HepG2 (cell line): ENCODE data around the gene CCL13. TPM values are rescaled to one million over a fixed set of nuclear protein-coding genes. Genes with fewer than 3 reads are reported as not detected.

Source experiments
- ATAC-seq: fragments of 200-7000 bp; cut with Tn5 transposase; 3 replicates; pipeline ENCODE4 v1.9.1; 2020; ENCODE audit warnings: mild to moderate bottlenecking, moderate library complexity
- BruUV-seq: library from RNA; stranded (reverse); fragments of 400-500 nt; replicated peaks from 2 replicates; lab custom pipeline; 2021; lab: Mats Ljungman, UMichigan
- CTCF ChIA-PET: fragments of 300-600 bp; formaldehyde crosslinking; extraction: SDS; loops from one replicate; lab custom pipeline; 2021; ENCODE audit warnings: low total read pairs, inconsistent platforms, low intra/inter-chr PET ratio; lab: Yijun Ruan, JAX
- POLR2A ChIA-PET: fragments of 350-600 bp; sonication (Branson Sonifier 250); formaldehyde crosslinking; loops from one replicate; lab custom pipeline; 2020; ENCODE audit warnings: antibody characterized with exemption, inconsistent platforms; lab: Yijun Ruan, JAX
- DNase-seq: peaks from one replicate; pipeline ENCODE4 v3.0.0-alpha.2; 2015; ENCODE audit warnings: low spot score
- FAIRE-seq: peaks from 3 replicates; lab custom pipeline; 2011; peaks lifted over from hg19 to GRCh38; lab: Jason Lieb, UNC
- H2AFZ ChIP-seq: one replicate; pipeline ENCODE4 v1.6.1; 2011; ENCODE audit warnings: low read length, inconsistent platforms
- H3K27ac ChIP-seq: fragments of 300-600 bp; 3 replicates; pipeline ENCODE4 v1.8.0; 2011; ENCODE audit warnings: mixed run types, mild to moderate bottlenecking, mixed read lengths, low read length, inconsistent platforms; ENCODE audit not compliant: insufficient read depth; ENCODE audit errors: extremely low read length
- H3K27me3 ChIP-seq, 2 experiments: fragments of 200-600 bp in 1 of 2; 2 replicates in 1 of 2; 3 replicates in 1 of 2; pipeline versions ENCODE4 v1.6.0 to v1.8.0; 2011; ENCODE audit warnings: low read length in 2 of 2, mild to moderate bottlenecking in 2 of 2, moderate library complexity in 2 of 2, inconsistent platforms in 1 of 2; ENCODE audit not compliant: insufficient read depth in 2 of 2, control insufficient read depth in 1 of 2
- H3K36me3 ChIP-seq, 2 experiments: fragments of 200-600 bp in 1 of 2; replicated peaks in 1 of 2; 2 replicates in 1 of 2; 3 replicates in 1 of 2; pipeline versions ENCODE4 v1.5.1 to v1.8.0; 2011; ENCODE audit warnings: low read length in 2 of 2, inconsistent platforms in 1 of 2; ENCODE audit not compliant: insufficient read depth in 2 of 2, control insufficient read depth in 1 of 2
- H3K4me1 ChIP-seq: 2 replicates; pipeline ENCODE4 v1.5.1; 2012; ENCODE audit warnings: low read length, inconsistent platforms; ENCODE audit not compliant: insufficient read depth
- H3K4me2 ChIP-seq: 2 replicates; pipeline ENCODE4 v1.6.0; 2011; ENCODE audit warnings: low read depth, low read length, inconsistent platforms
- H3K4me3 ChIP-seq, 3 experiments: fragments of 200-600 bp in 1 of 3; sonication (generic), shearing (Covaris generic) in 1 of 3; replicated peaks in 1 of 3; 2 replicates each; pipeline ENCODE4 v1.5.1; 2011 to 2016; ENCODE audit warnings: low read length in 3 of 3, inconsistent platforms in 2 of 3, low read depth in 2 of 3, mild to moderate bottlenecking in 2 of 3, control low read depth in 1 of 3, mixed read lengths in 1 of 3; ENCODE audit not compliant: insufficient read depth in 1 of 3
- H3K79me2 ChIP-seq: one replicate; pipeline ENCODE4 v1.6.1; 2011; ENCODE audit warnings: low read length, inconsistent platforms; ENCODE audit not compliant: insufficient read depth
- H3K9ac ChIP-seq: 2 replicates; pipeline ENCODE4 v1.6.0; 2011; ENCODE audit warnings: mild to moderate bottlenecking, low read depth, low read length, inconsistent platforms; ENCODE audit not compliant: insufficient read depth
- H3K9me3 ChIP-seq: 2 replicates; pipeline ENCODE4 v1.5.1; 2012; ENCODE audit warnings: mild to moderate bottlenecking, low read length
- H4K20me1 ChIP-seq: 2 replicates; pipeline ENCODE4 v1.6.0; 2011; ENCODE audit warnings: inconsistent platforms, mild to moderate bottlenecking, low read length, moderate library complexity; ENCODE audit not compliant: insufficient read depth
- MEF2D ChIP-seq: sonication (generic); formaldehyde crosslinking; IDR thresholded peaks from 2 replicates; pipeline ENCODE4 v1.5.1; 2020; ENCODE audit warnings: mild to moderate bottlenecking, missing genetic modification reagents
- MZF1 ChIP-seq: sonication (generic); formaldehyde crosslinking; IDR thresholded peaks from 2 replicates; pipeline ENCODE4 v1.8.1; 2023; ENCODE audit warnings: mild to moderate bottlenecking, missing genetic modification reagents, borderline replicate concordance
- NCOA2 ChIP-seq: sonication (generic); formaldehyde crosslinking; IDR thresholded peaks from 2 replicates; pipeline ENCODE4 v1.8.0; 2022; ENCODE audit warnings: inconsistent platforms
- NR0B2 ChIP-seq: sonication (generic); formaldehyde crosslinking; IDR thresholded peaks from 2 replicates; pipeline ENCODE4 v1.4.0; 2020; ENCODE audit warnings: mild to moderate bottlenecking, missing genetic modification reagents
- RBAK ChIP-seq: sonication (generic); formaldehyde crosslinking; IDR thresholded peaks from 2 replicates; pipeline ENCODE4 v1.5.1; 2020; ENCODE audit warnings: mild to moderate bottlenecking, missing genetic modification reagents
- SNAI1 ChIP-seq: sonication (generic); formaldehyde crosslinking; IDR thresholded peaks from 2 replicates; pipeline ENCODE4 v1.5.0; 2020; ENCODE audit warnings: mild to moderate bottlenecking, missing genetic modification reagents, borderline replicate concordance
- SRSF4 ChIP-seq: fragments of 200-400 bp; formaldehyde crosslinking; IDR thresholded peaks from one replicate; pipeline ENCODE4 v1.6.1; 2018; ENCODE audit warnings: mild to moderate bottlenecking, low read depth, low read length, moderate library complexity; ENCODE audit not compliant: poor library complexity, severe bottlenecking
- TFE3 ChIP-seq: IDR thresholded peaks from 2 replicates; pipeline ENCODE4 v1.6.1; 2016
- ZBTB39 ChIP-seq: sonication (generic); formaldehyde crosslinking; IDR thresholded peaks from 2 replicates; pipeline ENCODE4 v1.5.0; 2020; ENCODE audit warnings: missing genetic modification reagents
- ZC3H4 ChIP-seq: sonication (generic); formaldehyde crosslinking; IDR thresholded peaks from 2 replicates; pipeline ENCODE4 v1.4.0; 2020; ENCODE audit warnings: missing genetic modification reagents, borderline replicate concordance
- ZMAT3 ChIP-seq: sonication (generic); formaldehyde crosslinking; conservative IDR thresholded peaks from 2 replicates; pipeline ENCODE4 v1.7.0; 2021; ENCODE audit warnings: missing genetic modification reagents
- ZNF552 ChIP-seq: sonication (generic); formaldehyde crosslinking; IDR thresholded peaks from 2 replicates; pipeline ENCODE4 v1.9.0; 2022; ENCODE audit warnings: missing genetic modification reagents, mild to moderate bottlenecking, borderline replicate concordance
- ZNF790 ChIP-seq: sonication (generic); formaldehyde crosslinking; IDR thresholded peaks from 2 replicates; pipeline ENCODE4 v1.8.0; 2022; ENCODE audit warnings: missing genetic modification reagents, mild to moderate bottlenecking, borderline replicate concordance
- WGBS: methylation state at CpG from one replicate; pipeline ENCODE4 v1.1.6; 2017; ENCODE audit warnings: low lambda C conversion rate; 5-methylcytosine and 5-hydroxymethylcytosine counted together
- in situ Hi-C: cut with HindIII; loops from 2 replicates; pipeline ENCODE4 v1.10.0; 2017; ENCODE audit warnings: low pct_unique_long_range_greater_than_20kb; ENCODE audit not compliant: extremely low pct_ligation_motif_present
- intact Hi-C: fragments of 100-400 bp; cut with micrococcal nuclease; formaldehyde crosslinking; loops from one replicate; pipeline ENCODE4 v1.10.0; 2022; ENCODE audit not compliant: unreplicated experiment
- polyA plus RNA-seq, 8 experiments: library from polyadenylated mRNA; depleted of rRNA in 3 of 8; stranded (reverse) in 7 of 8; unstranded in 1 of 8; fragments of >200 nt; fragmentation: Illumina TruSeq in 4 of 8; extraction: Trizol in 4 of 8; gene quantifications; 2 replicates each; pipeline versions ENCODE4 v1.2.1 to v1.2.3, GENCODE V29; 2011 to 2016; ENCODE audit warnings: low read depth in 4 of 8, missing spikeins in 1 of 8, mixed read lengths in 1 of 8; ENCODE audit not compliant: insufficient read depth in 1 of 8
- total RNA-seq, 5 experiments: library from RNA; depleted of rRNA; stranded (reverse); fragments of >200 nt; fragmentation: Illumina TruSeq; extraction: Trizol; gene quantifications; 2 replicates each; pipeline ENCODE4 v1.2.3, GENCODE V29; 2016; ENCODE audit warnings: low read depth in 1 of 5

The CCL13 gene
- total and polyA plus RNA-seq, 2 of the 13 experiments (the other 11 are each of a cell fraction or from before 2014, with no cell fraction given), result not detected

GRCh38 chr17:34351096-34351495 lies 5.2 kb upstream of the CCL13 start:
- Histone ChIP-seq H3K4me2 (no peak overlapping the region), H2AFZ (no peak overlapping the region), H3K9ac (no peak overlapping the region), H3K27ac (no peak overlapping the region), H4K20me1 (no peaks in the 10 kb centered on the region), H3K4me3 (no peak overlapping the region), H3K9me3 (no peaks in the 10 kb centered on the region), H3K4me1 (no peaks in the 10 kb centered on the region), H3K79me2 (no peaks in the 10 kb centered on the region), H3K27me3 (no peaks in the 10 kb centered on the region; a peak in 1 of 5 replicates), H3K36me3 (no peaks in the 10 kb centered on the region)
- no TSS peak for BruUV-seq
- POLR2A ChIA-PET, result no interaction called here
- no peak for FAIRE-seq
- intact Hi-C loops, result no loop called here
- 11% methylated on average over 1 of the region's 1 CpG for WGBS
- no peak for ATAC-seq
- TF ChIP-seq MEF2D, result no peak
- no peak for TF ChIP-seq SRSF4
- no peak for TF ChIP-seq ZBTB39 (CRISPR knock-in tag)
- TF ChIP-seq SNAI1, result no peak
- TF ChIP-seq ZNF552 (CRISPR knock-in tag), result no peak
- no peak for TF ChIP-seq NCOA2 (CRISPR knock-in tag)
- TF ChIP-seq ZMAT3 (CRISPR knock-in tag), result no peak
- no peak for TF ChIP-seq MZF1 (CRISPR knock-in tag)
- no peak for DNase-seq
- CTCF ChIA-PET, result no interaction called here
- in situ Hi-C loops, result no loop called here

GRCh38 chr17:34352191-34352590 lies 4.1 kb upstream of the CCL13 start:
- intact Hi-C loops, result no loop called here
- H3K9ac ChIP-seq, result no peak overlapping the region
- H3K4me2 ChIP-seq, result no peak overlapping the region
- BruUV-seq, result no TSS peak
- H3K79me2 ChIP-seq, result no peaks in the 10 kb centered on the region
- no peaks in the 10 kb centered on the region for H3K9me3 ChIP-seq
- no peaks in the 10 kb centered on the region; a peak in 1 of 5 replicates for H3K27me3 ChIP-seq
- POLR2A ChIA-PET, result no interaction called here
- H3K4me3 ChIP-seq, result no peak overlapping the region
- no peaks in the 10 kb centered on the region for H3K36me3 ChIP-seq
- DNase-seq (no peak), ATAC-seq (no peak), FAIRE-seq (no peak)
- CTCF ChIA-PET, result no interaction called here
- no peak overlapping the region for H3K27ac ChIP-seq
- no peak overlapping the region for H2AFZ ChIP-seq
- in situ Hi-C loops, result no loop called here
- no peaks in the 10 kb centered on the region for H4K20me1 ChIP-seq
- H3K4me1 ChIP-seq, result no peaks in the 10 kb centered on the region
- TF ChIP-seq ZNF790 (CRISPR knock-in tag) (no peak), ZC3H4 (CRISPR knock-in tag) (no peak), TFE3 (CRISPR knock-in tag) (no peak), RBAK (CRISPR knock-in tag) (no peak), NR0B2 (CRISPR knock-in tag) (no peak)
